K562 (cell line): ENCODE data around the gene RNF167. TPM values are rescaled to one million over a fixed set of nuclear protein-coding genes. Genes with fewer than 3 reads are reported as not detected.

Experiments
- ARHGAP35 ChIP-seq: fragments of 450-650 bp; IDR thresholded peaks from 2 replicates; pipeline ENCODE4 v1.6.1; 2018; ENCODE audit not compliant: partially characterized antibody
- ATF3 ChIP-seq, 2 experiments: fragments of 450-650 bp in 1 of 2; sonication (generic) in 1 of 2; formaldehyde crosslinking in 1 of 2; IDR thresholded peaks in 1 of 2; conservative IDR thresholded peaks in 1 of 2; 2 replicates each; pipeline versions ENCODE4 v1.6.1 to v1.8.1; 2016 to 2023; ENCODE audit warnings: mild to moderate bottlenecking in 2 of 2, moderate library complexity in 2 of 2, inconsistent platforms in 1 of 2, missing genetic modification reagents in 1 of 2
- CBX5 ChIP-seq: IDR thresholded peaks from 2 replicates; pipeline ENCODE4 v1.6.1; 2014; ENCODE audit warnings: low read depth, borderline replicate concordance
- CCNT2 ChIP-seq: IDR thresholded peaks from 2 replicates; pipeline ENCODE4 v1.6.1; 2011; ENCODE audit warnings: borderline replicate concordance, low read depth, mild to moderate bottlenecking, moderate library complexity, mixed read lengths, low read length; ENCODE audit not compliant: insufficient read length; ENCODE audit errors: extremely low read depth
- CTBP1 ChIP-seq: fragments of 450-650 bp; IDR thresholded peaks from 2 replicates; pipeline ENCODE4 v1.6.1; 2016; ENCODE audit warnings: borderline replicate concordance
- CXXC5 ChIP-seq: fragments of 250-450 bp; sonication (Bioruptor Pico); IDR thresholded peaks from 2 replicates; pipeline ENCODE4 v1.8.0; 2022; ENCODE audit warnings: inconsistent platforms, mild to moderate bottlenecking, moderate library complexity
- GATAD2B ChIP-seq: fragments of 450-650 bp; IDR thresholded peaks from 2 replicates; pipeline ENCODE4 v1.6.1; 2017; ENCODE audit warnings: mild to moderate bottlenecking, borderline replicate concordance
- KAT7 ChIP-seq: sonication (generic); formaldehyde crosslinking; IDR thresholded peaks from 2 replicates; pipeline ENCODE4 v1.8.0; 2022; ENCODE audit warnings: missing genetic modification reagents, mild to moderate bottlenecking, borderline replicate concordance
- LARP7 ChIP-seq: fragments of 450-650 bp; IDR thresholded peaks from 2 replicates; pipeline ENCODE4 v1.6.1; 2016
- MAZ ChIP-seq, 2 experiments: fragments of 450-650 bp in 1 of 2; sonication (generic) in 1 of 2; formaldehyde crosslinking; IDR thresholded peaks in 1 of 2; conservative IDR thresholded peaks in 1 of 2; 2 replicates each; pipeline versions ENCODE4 v1.4.0 to v1.5.0; 2020; ENCODE audit warnings: mild to moderate bottlenecking in 1 of 2, missing genetic modification reagents in 1 of 2
- NFXL1 ChIP-seq: fragments of 450-650 bp; formaldehyde crosslinking; IDR thresholded peaks from 2 replicates; pipeline ENCODE4 v1.4.0; 2021; ENCODE audit warnings: mild to moderate bottlenecking
- NR4A1 ChIP-seq, 2 experiments: fragments of 250-450 bp in 1 of 2; fragments of 450-650 bp in 1 of 2; sonication (Bioruptor Pico) in 1 of 2; IDR thresholded peaks; 2 replicates each; pipeline versions ENCODE4 v1.4.0 to v1.6.1; 2016 to 2020; ENCODE audit warnings: mild to moderate bottlenecking in 2 of 2, missing compliant biosample characterization in 1 of 2, missing genetic modification characterization in 1 of 2, moderate library complexity in 1 of 2
- PHF8 ChIP-seq: fragments of 200-600 bp; sonication (generic); IDR thresholded peaks from 2 replicates; pipeline ENCODE4 v1.6.1; 2012; ENCODE audit warnings: mixed run types, mild to moderate bottlenecking, inconsistent platforms, low read length, moderate library complexity, borderline replicate concordance
- POLR2AphosphoS2 ChIP-seq: IDR thresholded peaks from 2 replicates; pipeline ENCODE4 v1.6.1; 2012; ENCODE audit warnings: low read length, improper control_type of control experiment
- POLR2AphosphoS5 ChIP-seq: IDR thresholded peaks from 2 replicates; pipeline ENCODE4 v1.6.1; 2011; ENCODE audit warnings: mild to moderate bottlenecking, low read depth, low read length, moderate library complexity; ENCODE audit not compliant: control insufficient read depth, insufficient read depth
- POLR3G ChIP-seq: IDR thresholded peaks from 2 replicates; pipeline ENCODE4 v1.6.1; 2011; ENCODE audit not compliant: insufficient read length, insufficient replicate concordance; ENCODE audit errors: extremely low read depth
- RAD21 ChIP-seq, 2 experiments: fragments of 250-450 bp in 1 of 2; fragments of 450-650 bp in 1 of 2; sonication (Bioruptor Pico) in 1 of 2; formaldehyde crosslinking in 1 of 2; IDR thresholded peaks in 1 of 2; conservative IDR thresholded peaks in 1 of 2; 2 replicates each; pipeline versions ENCODE4 v1.4.0 to v1.8.0; 2020 to 2022; ENCODE audit warnings: mild to moderate bottlenecking in 2 of 2, moderate library complexity in 1 of 2
- YY1 ChIP-seq, 3 experiments: IDR thresholded peaks; 2 replicates each; pipeline ENCODE4 v1.6.1; 2011; ENCODE audit warnings: low read length in 2 of 3, mild to moderate bottlenecking in 2 of 3, moderate library complexity in 2 of 3, borderline replicate concordance in 1 of 3, control low read depth in 1 of 3, low read depth in 1 of 3; ENCODE audit not compliant: insufficient read depth in 3 of 3, insufficient replicate concordance in 2 of 3, control insufficient read depth in 1 of 3, insufficient read length in 1 of 3; ENCODE audit errors: extremely low read depth in 1 of 3
- ZNF445 ChIP-seq: fragments of 250-450 bp; sonication (Bioruptor Pico); IDR thresholded peaks from 2 replicates; pipeline ENCODE4 v1.4.0; 2020; ENCODE audit warnings: low read depth, mild to moderate bottlenecking, moderate library complexity
- ZNF511 ChIP-seq: sonication (generic); formaldehyde crosslinking; IDR thresholded peaks from 2 replicates; pipeline ENCODE4 v1.8.0; 2022; ENCODE audit warnings: mild to moderate bottlenecking, missing genetic modification reagents
- polyA plus RNA-seq, 8 experiments: library from polyadenylated mRNA; depleted of rRNA in 4 of 8; stranded (reverse) in 5 of 8; unstranded in 3 of 8; fragments of >200 nt; fragmentation: Nextera tagmentation in 2 of 8; fragmentation: Illumina TruSeq in 1 of 8; extraction: Ambion mirVana in 2 of 8; extraction: Trizol in 1 of 8; gene quantifications; 2 replicates each; pipeline versions ENCODE4 v1.2.1 to v1.2.3, GENCODE V29; 2011 to 2014; ENCODE audit warnings: inconsistent platforms in 1 of 8, missing spikeins in 1 of 8
- total RNA-seq, 7 experiments: library from RNA; depleted of rRNA in 6 of 7; stranded (reverse); fragments of >200 nt in 6 of 7; fragmentation: Illumina TruSeq in 2 of 7; extraction: Trizol in 2 of 7; gene quantifications; 2 replicates each; pipeline versions ENCODE4 v1.2.1 to v1.2.3, GENCODE V29; 2011 to 2021; ENCODE audit warnings: low replicate concordance in 1 of 7

RNF167 gene
- total and polyA plus RNA-seq, 9 of the 15 experiments (the other 6 are each of a cell fraction or from before 2014, with no cell fraction given) = 16.5 to 143 (median 45.5) TPM

GRCh38 chr17:4948931-4949320, 8.9 kb downstream of the RNF167 start (continued):
- TF ChIP-seq CCNT2 = peak; percentile 62
- TF ChIP-seq ZNF445 (CRISPR knock-in tag) = no peak
- TF ChIP-seq ZNF511 = no peak
- TF ChIP-seq MAZ (CRISPR knock-in tag; conservative IDR thresholded peaks at IDR 0.05 in 1 of 2, IDR thresholded peaks at IDR 0.05 in 1 of 2) = peak in 1 of 2 experiments; percentile 2; a peak in 1 of 4 replicates
- no peak for TF ChIP-seq NFXL1
- TF ChIP-seq PHF8 = peak; percentile 36; the same call in 1 of the 2 replicates
- 0 out of 2 replicates have a peak, but pooled peaks have one; percentile 4 for TF ChIP-seq ATF3 (IDR thresholded peaks at IDR 0.05)
- TF ChIP-seq ATF3 (CRISPR knock-in tag; conservative IDR thresholded peaks at IDR 0.05) = no peak
- TF ChIP-seq YY1 (IDR thresholded peaks at IDR 0.05; ENCODE audit: borderline replicate concordance in 1 of 3, control insufficient read depth in 1 of 3, extremely low read depth in 1 of 3, insufficient read depth in 3 of 3, insufficient read length in 1 of 3, insufficient replicate concordance in 2 of 3, low read depth in 1 of 3, low read length in 2 of 3) = peak in 1 of 3 experiments; percentile 2
- TF ChIP-seq CTBP1 = peak; percentile 32; the same call in 1 of the 2 replicates
- no peak for TF ChIP-seq RAD21 (CRISPR knock-in tag; conservative IDR thresholded peaks at IDR 0.05 in 1 of 2, IDR thresholded peaks at IDR 0.05 in 1 of 2)
- no peak for TF ChIP-seq ARHGAP35
- TF ChIP-seq GATAD2B = peak; percentile 39; the same call in 1 of the 2 replicates
- no peak for TF ChIP-seq POLR3G
- TF ChIP-seq POLR2AphosphoS5 = peak; percentile 19; the same call in 1 of the 2 replicates
- TF ChIP-seq CBX5 = no peak
- no peak for TF ChIP-seq POLR2AphosphoS2
- no peak for TF ChIP-seq NR4A1 (CRISPR knock-in tag; IDR thresholded peaks at IDR 0.05)
- no peak for TF ChIP-seq NR4A1 (tag; IDR thresholded peaks at IDR 0.05)
- peak; percentile 63 for TF ChIP-seq CXXC5 (CRISPR knock-in tag)
- TF ChIP-seq LARP7 = no peak
- TF ChIP-seq KAT7 (CRISPR knock-in tag) = no peak
